ENCODE measurements around the gene TPM3. TPM values are rescaled to one million over a fixed set of nuclear protein-coding genes. Genes with fewer than 3 reads are reported as not detected.
"Not testable (repeated sequence)": the region's sequence is repeated elsewhere in the genome, so short reads cannot be mapped to it uniquely, and the experiment has no call there.

Gene TPM3
- total RNA-seq, 1 experiment from 2014 or later = 681 TPM

GRCh38 chr1:154129391-154129970 is 62.4 kb downstream of the TPM3 start:
- BruUV-seq (replicated peaks) = no TSS peak
- TF ChIP-seq CTCF (IDR thresholded peaks at IDR 0.05; ENCODE audit: insufficient read depth in 1 of 2, low read depth in 1 of 2, low read length in 1 of 2, severe bottlenecking in 1 of 2, unreplicated experiment in 1 of 2) = no peak
- no peak for DNase-seq
- Histone ChIP-seq H3K27me3 (replicated peaks; ENCODE audit: control insufficient read depth, insufficient read depth, low read length) (no peaks in the 10 kb centered on the region), H3K9me3 (no peaks in the 10 kb centered on the region), H3K36me3 (ENCODE audit: control insufficient read depth, insufficient read depth, low read length) (no peaks in the 10 kb centered on the region), H3K4me3 (ENCODE audit: low read depth, low read length) (no peak overlapping the region), H3K4me1 (no peaks in the 10 kb centered on the region)
- no peak overlapping the region for H3K4me3 Mint-ChIP-seq (ENCODE audit: unreplicated experiment)
- no peaks in the 10 kb centered on the region for H3K36me3 Mint-ChIP-seq (ENCODE audit: insufficient read depth, unreplicated experiment)
- H3K27me3 Mint-ChIP-seq (ENCODE audit: insufficient read depth, unreplicated experiment) = peaks cover 3% of the 10 kb centered on the region
- CTCF ChIA-PET = no interaction called here
- no peaks in the 10 kb centered on the region for H3K4me1 Mint-ChIP-seq (ENCODE audit: low read depth, unreplicated experiment)
- no peak overlapping the region for H3K27ac Mint-ChIP-seq (ENCODE audit: unreplicated experiment)
- POLR2A ChIA-PET = no interaction called here
- intact Hi-C loops (cut with micrococcal nuclease; ENCODE audit: unreplicated experiment) = no loop called here
- peaks cover 10% of the 10 kb centered on the region for H3K9me3 Mint-ChIP-seq (ENCODE audit: unreplicated experiment)

DNA sequence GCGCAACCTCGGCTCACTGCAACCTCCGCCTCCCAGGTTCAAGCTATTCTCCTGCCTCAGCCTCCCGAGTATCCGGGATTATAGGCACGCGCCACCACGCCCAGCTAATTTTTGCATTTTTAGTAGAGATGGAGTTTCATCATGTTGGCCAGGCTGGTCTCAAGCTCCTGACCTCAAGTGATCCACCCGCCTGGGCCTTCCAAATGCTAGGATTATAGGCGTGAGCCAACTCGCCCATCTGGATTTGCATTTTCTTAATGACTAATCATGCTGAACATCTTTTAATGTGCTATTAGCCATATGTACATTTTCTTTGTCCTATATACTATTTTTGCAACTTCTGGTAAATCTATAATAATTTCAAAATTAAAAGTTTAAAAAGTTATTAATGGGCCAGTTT is 68.7 kb downstream of the TPM3 start:
- BruUV-seq (replicated peaks); H3K4me1 ChIP-seq; H3K9me3 ChIP-seq; H3K4me3 Mint-ChIP-seq (ENCODE audit: unreplicated experiment); H3K4me1 Mint-ChIP-seq (ENCODE audit: low read depth, unreplicated experiment); H3K27me3 Mint-ChIP-seq (ENCODE audit: insufficient read depth, unreplicated experiment); H3K36me3 ChIP-seq (ENCODE audit: control insufficient read depth, insufficient read depth, low read length); intact Hi-C loops (cut with micrococcal nuclease; ENCODE audit: unreplicated experiment); H3K36me3 Mint-ChIP-seq (ENCODE audit: insufficient read depth, unreplicated experiment); H3K27ac Mint-ChIP-seq (ENCODE audit: unreplicated experiment); POLR2A ChIA-PET; H3K27me3 ChIP-seq (replicated peaks; ENCODE audit: control insufficient read depth, insufficient read depth, low read length); DNase-seq; H3K4me3 ChIP-seq (ENCODE audit: low read depth, low read length); H3K9me3 Mint-ChIP-seq (ENCODE audit: unreplicated experiment): not testable (repeated sequence)
- CTCF ChIA-PET = interaction anchor here (0.6 kb wide), 1 partner anchor 102 kb away, joined by 3 read pairs; no protein-coding TSS in a partner anchor

GRCh38 chr1:154117642-154118041 is 74.3 kb downstream of the TPM3 start:
- no peaks in the 10 kb centered on the region for H3K36me3 Mint-ChIP-seq (ENCODE audit: insufficient read depth, unreplicated experiment)
- H3K4me1 Mint-ChIP-seq (ENCODE audit: low read depth, unreplicated experiment) = peaks cover 6% of the 10 kb centered on the region
- intact Hi-C loops (cut with micrococcal nuclease; ENCODE audit: unreplicated experiment) = loop anchor here (5.0 kb wide), 1 partner anchor 115 kb away; no protein-coding TSS in a partner anchor
- POLR2A ChIA-PET = no interaction called here
- Histone ChIP-seq H3K4me1 (0 out of 2 replicates have a peak, but pooled peaks cover 4% of the 10 kb centered on the region), H3K27me3 (replicated peaks; ENCODE audit: control insufficient read depth, insufficient read depth, low read length) (no peaks in the 10 kb centered on the region), H3K4me3 (ENCODE audit: low read depth, low read length) (no peak overlapping the region), H3K36me3 (ENCODE audit: control insufficient read depth, insufficient read depth, low read length) (no peaks in the 10 kb centered on the region), H3K9me3 (no peaks in the 10 kb centered on the region)
- H3K4me3 Mint-ChIP-seq (ENCODE audit: unreplicated experiment) = no peak overlapping the region
- H3K27ac Mint-ChIP-seq (ENCODE audit: unreplicated experiment) = no peak overlapping the region
- no peaks in the 10 kb centered on the region for H3K27me3 Mint-ChIP-seq (ENCODE audit: insufficient read depth, unreplicated experiment)
- TF ChIP-seq CTCF (IDR thresholded peaks at IDR 0.05; ENCODE audit: insufficient read depth in 1 of 2, low read depth in 1 of 2, low read length in 1 of 2, severe bottlenecking in 1 of 2, unreplicated experiment in 1 of 2) = peak; percentile 22 to 23
- no TSS peak for BruUV-seq (replicated peaks)
- H3K9me3 Mint-ChIP-seq (ENCODE audit: unreplicated experiment) = no peaks in the 10 kb centered on the region
- peak in 1 of 2 experiments; percentile 5 for DNase-seq
- CTCF ChIA-PET = no interaction called here
